HL-60 (cell line): ENCODE measurements around the gene RANBP9.
A peak's percentile ranks its signal among the peaks of the same experiment; 100 is the strongest.

Source experiments
- DNase-seq, 2 experiments: peaks; one replicate each; pipeline ENCODE4 v3.0.0-alpha.2; 2010 to 2020; ENCODE audit warnings: low read depth in 1 of 2, low spot score in 1 of 2
- H3K27ac ChIP-seq: fragments of 250-450 bp; sonication (Bioruptor Pico); replicated peaks from 2 replicates; pipeline ENCODE4 v1.5.1; 2020; ENCODE audit warnings: mild to moderate bottlenecking, moderate library complexity
- H3K27me3 ChIP-seq: fragments of 250-450 bp; sonication (Bioruptor Pico); 2 replicates; pipeline ENCODE4 v1.5.1; 2021; ENCODE audit warnings: mild to moderate bottlenecking, moderate library complexity; ENCODE audit not compliant: insufficient read depth, poor library complexity, severe bottlenecking
- H3K4me3 ChIP-seq: replicated peaks from 2 replicates; pipeline ENCODE4 v1.5.1; 2011; ENCODE audit warnings: mild to moderate bottlenecking, control low read depth, low read length; ENCODE audit not compliant: insufficient read depth
- GABPA ChIP-seq: IDR thresholded peaks from 2 replicates; pipeline ENCODE4 v1.6.1; 2012; ENCODE audit warnings: low read depth
- POLR2AphosphoS5 ChIP-seq: IDR thresholded peaks from 2 replicates; pipeline ENCODE4 v1.6.1; 2012; ENCODE audit warnings: low read depth
- SPI1 ChIP-seq: IDR thresholded peaks from 2 replicates; pipeline ENCODE4 v1.6.1; 2012; ENCODE audit warnings: low read depth, mild to moderate bottlenecking, borderline replicate concordance
- TF ChIP-seq, protein P1 (sequence below): IDR thresholded peaks from one replicate; pipeline ENCODE4 v1.5.1; 2011; ENCODE audit warnings: low read length, control low read depth, inconsistent platforms; ENCODE audit not compliant: insufficient read depth
- TF ChIP-seq, protein P2 (sequence below): IDR thresholded peaks from 2 replicates; pipeline ENCODE4 v1.6.1; 2012; ENCODE audit warnings: low read depth; ENCODE audit not compliant: insufficient replicate concordance

Gene RANBP9

DNA sequence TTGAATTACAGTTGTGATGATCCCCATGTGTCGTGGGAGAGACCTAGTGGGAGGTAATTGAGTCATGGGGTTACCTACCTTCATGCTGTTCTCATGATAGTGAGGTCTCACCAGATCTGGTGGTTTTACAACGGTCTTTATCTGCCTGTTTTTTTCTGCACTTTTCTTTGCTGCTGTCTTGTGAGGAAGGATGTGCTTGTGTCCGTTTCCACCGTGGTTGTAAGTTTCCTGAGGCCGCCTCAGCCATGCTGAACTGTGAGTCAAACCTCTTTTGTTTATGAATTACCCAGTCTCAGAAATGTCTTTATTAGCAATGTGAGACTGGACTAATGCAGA lies 6.5 kb upstream of the RANBP9 start:
- Histone ChIP-seq H3K27me3 (no peaks in the 10 kb centered on the region), H3K4me3 (no peak overlapping the region), H3K27ac (no peak overlapping the region)
- TF ChIP-seq, protein P1, sequence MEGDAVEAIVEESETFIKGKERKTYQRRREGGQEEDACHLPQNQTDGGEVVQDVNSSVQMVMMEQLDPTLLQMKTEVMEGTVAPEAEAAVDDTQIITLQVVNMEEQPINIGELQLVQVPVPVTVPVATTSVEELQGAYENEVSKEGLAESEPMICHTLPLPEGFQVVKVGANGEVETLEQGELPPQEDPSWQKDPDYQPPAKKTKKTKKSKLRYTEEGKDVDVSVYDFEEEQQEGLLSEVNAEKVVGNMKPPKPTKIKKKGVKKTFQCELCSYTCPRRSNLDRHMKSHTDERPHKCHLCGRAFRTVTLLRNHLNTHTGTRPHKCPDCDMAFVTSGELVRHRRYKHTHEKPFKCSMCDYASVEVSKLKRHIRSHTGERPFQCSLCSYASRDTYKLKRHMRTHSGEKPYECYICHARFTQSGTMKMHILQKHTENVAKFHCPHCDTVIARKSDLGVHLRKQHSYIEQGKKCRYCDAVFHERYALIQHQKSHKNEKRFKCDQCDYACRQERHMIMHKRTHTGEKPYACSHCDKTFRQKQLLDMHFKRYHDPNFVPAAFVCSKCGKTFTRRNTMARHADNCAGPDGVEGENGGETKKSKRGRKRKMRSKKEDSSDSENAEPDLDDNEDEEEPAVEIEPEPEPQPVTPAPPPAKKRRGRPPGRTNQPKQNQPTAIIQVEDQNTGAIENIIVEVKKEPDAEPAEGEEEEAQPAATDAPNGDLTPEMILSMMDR = no peak
- TF ChIP-seq POLR2AphosphoS5 = no peak
- TF ChIP-seq SPI1 = no peak
- TF ChIP-seq, protein P2, sequence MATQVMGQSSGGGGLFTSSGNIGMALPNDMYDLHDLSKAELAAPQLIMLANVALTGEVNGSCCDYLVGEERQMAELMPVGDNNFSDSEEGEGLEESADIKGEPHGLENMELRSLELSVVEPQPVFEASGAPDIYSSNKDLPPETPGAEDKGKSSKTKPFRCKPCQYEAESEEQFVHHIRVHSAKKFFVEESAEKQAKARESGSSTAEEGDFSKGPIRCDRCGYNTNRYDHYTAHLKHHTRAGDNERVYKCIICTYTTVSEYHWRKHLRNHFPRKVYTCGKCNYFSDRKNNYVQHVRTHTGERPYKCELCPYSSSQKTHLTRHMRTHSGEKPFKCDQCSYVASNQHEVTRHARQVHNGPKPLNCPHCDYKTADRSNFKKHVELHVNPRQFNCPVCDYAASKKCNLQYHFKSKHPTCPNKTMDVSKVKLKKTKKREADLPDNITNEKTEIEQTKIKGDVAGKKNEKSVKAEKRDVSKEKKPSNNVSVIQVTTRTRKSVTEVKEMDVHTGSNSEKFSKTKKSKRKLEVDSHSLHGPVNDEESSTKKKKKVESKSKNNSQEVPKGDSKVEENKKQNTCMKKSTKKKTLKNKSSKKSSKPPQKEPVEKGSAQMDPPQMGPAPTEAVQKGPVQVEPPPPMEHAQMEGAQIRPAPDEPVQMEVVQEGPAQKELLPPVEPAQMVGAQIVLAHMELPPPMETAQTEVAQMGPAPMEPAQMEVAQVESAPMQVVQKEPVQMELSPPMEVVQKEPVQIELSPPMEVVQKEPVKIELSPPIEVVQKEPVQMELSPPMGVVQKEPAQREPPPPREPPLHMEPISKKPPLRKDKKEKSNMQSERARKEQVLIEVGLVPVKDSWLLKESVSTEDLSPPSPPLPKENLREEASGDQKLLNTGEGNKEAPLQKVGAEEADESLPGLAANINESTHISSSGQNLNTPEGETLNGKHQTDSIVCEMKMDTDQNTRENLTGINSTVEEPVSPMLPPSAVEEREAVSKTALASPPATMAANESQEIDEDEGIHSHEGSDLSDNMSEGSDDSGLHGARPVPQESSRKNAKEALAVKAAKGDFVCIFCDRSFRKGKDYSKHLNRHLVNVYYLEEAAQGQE = no peak
- TF ChIP-seq GABPA = no peak
- DNase-seq = no peak

DNA sequence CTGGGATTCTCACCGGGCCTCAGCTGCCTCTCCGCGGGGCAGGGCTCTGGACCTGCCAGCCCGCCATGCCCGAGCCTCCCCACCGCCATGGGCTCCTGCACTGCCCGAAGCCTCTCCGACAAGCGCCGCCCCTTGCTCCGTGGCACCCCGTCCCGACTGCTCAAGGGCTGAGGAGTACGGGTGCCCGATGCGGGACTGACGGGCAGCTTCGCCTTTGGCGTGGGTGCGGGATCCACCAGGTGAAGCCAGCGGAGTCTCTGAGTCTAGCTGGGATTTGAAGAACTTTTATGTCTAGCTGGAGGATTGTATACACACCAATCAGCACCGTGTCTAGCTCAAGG lies 5.3 kb upstream of the RANBP9 start:
- no peak for DNase-seq
- TF ChIP-seq POLR2AphosphoS5 = no peak
- TF ChIP-seq, protein P2 = no peak
- TF ChIP-seq, protein P1 = no peak
- TF ChIP-seq SPI1 = no peak
- no peak for TF ChIP-seq GABPA
- Histone ChIP-seq H3K27me3 (no peaks in the 10 kb centered on the region), H3K4me3 (no peak overlapping the region), H3K27ac (no peak overlapping the region)

DNA sequence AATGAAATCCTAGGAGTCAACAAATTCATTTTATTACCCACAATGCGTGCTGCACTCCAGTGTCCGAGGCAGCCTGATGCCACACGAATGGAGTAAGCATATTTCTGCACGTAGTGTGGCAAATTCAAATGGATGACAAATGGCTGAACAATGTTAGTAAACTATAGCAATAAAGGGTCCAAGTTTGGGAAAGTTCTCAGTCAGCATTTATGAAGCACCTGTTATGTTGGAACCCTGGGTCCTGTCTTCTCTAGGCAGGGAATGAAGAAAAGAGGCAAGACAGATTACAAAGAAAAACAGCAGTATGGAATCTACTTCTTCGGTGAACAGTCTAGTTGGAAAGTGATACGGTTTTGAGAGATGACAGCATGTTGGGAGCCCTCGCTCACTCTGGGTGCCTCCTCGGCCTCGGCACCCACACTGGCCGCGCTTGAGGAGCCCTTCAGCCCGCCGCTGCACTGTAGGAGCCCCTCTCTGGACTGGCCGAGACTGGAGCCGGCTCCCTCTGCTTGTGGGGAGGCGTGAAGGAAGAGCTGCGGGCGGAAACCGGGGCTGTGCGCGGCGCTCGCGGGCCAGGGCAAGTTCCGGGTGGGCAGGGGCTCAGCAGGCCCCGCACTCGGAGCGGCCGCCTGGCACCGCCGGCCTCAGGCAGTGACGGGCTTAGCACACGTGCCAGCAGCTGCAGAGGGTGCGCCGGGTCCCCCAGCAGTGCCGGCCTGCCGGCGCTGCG lies 4.8 kb upstream of the RANBP9 start:
- DNase-seq = no peak
- TF ChIP-seq POLR2AphosphoS5 (no peak), SPI1 (no peak), GABPA (no peak)
- TF ChIP-seq, protein P2 = no peak
- TF ChIP-seq, protein P1 = no peak
- Histone ChIP-seq H3K27ac (peak overlapping the region; percentile 35; the same call in 1 of the 2 replicates), H3K27me3 (no peaks in the 10 kb centered on the region), H3K4me3 (no peak overlapping the region)
